GF-D8 (cell line): Measurements from ENCODE around the gene EI24.
"Not testable (repeated sequence)": the region's sequence is repeated elsewhere in the genome, so short reads cannot be mapped to it uniquely, and the experiment has no call there.

Source experiments
- DNase-seq: peaks from one replicate; lab custom pipeline; 2025; lab: John Stamatoyannopoulos, UW

The EI24 gene

DNA sequence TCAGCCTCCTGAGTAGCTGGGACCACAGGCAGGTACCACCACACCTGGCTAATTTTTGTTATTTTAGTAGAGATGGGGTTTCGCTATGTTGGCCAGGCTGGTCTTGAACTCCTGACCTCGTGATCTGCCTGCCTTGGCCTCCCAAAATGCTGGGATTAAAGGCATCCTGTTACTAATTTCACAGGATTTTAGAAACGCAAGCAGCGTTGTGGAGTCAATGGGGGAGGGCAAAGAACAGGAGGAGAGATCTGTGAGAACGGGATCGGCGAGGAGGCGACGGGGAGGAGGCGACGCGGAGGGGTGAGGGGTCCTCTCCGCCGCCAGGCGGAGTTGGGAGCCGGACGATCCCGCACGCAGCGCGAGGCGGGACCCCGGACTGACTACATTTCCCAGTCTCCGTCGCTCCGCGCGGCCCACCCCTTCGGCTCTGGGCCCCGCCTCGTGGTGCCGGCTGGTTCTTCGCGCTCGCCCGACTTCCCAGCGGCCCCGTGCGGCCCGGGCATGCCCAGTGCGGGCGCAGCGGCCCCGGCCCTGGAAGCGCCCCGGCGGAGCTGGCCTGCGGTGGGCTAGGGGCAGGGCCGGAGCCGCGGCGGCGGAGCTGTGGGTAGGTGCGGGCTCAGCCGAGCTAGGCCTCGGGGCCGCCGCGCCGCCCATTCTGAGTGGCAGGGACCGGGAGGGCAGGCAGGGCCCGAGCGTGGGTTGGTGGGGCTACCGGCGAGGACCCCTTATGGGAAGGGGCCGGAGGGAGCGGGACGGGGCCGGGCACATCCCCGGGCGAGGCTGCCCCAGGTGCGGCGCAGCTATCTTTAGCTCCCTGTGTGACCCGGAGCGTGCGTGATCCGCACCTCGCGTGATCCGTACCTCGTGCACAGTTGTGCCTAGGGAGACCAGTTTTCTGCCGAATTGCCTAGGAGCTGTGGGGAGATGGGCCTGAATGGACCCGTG, at the start of gene EI24:
EI24 (plus strand) TSS at position 508 of the 945 bp plus-strand sequence. CDS start 3,051 bp downstream, outside the sequence.
- peak; percentile 94 for DNase-seq

DNA sequence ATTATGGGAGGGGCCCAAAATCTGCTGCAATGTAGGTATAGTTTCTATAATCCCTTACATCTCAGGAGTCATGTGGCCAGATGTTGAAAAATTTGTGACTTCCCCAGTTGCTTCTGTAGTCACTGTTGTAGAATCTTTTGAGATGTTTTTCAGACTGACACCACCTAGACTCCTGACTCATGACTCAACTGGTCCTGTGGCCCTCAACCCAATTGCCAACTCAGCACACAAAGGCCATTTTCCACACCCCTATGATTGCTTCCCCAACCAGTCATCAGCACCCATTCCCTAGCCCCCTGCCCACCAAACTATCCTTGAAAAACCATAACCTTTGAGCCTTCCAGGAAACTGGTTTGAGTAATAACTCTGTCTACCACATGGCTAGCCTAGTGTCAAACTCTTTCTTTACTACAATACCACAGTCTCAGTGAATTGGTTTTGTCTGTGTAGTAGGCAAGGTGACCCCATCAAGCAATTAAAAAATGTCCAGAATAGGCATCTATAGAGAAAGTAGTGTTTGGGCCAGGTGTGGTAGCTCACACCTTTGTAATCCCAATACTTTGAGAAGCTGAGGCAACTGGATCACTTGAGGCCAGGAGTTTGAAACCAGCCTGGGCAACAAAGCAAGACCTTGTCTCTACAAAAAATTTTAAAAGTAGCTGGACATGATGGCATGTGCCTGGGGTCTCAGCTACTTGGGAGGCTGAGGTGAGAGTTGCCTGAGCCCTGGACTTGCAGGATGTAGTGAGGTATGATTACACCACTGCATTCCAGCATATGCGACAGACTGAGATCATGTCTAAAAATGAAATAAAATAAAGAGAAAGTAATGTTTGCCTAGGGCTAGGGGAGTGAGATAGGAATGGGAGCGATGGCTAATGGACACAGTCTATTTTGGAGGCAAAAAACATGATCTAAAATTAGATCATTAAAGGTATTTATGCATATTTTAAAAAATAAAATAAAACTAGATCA, 49.1 kb upstream of the EI24 start:
- no peak for DNase-seq

DNA sequence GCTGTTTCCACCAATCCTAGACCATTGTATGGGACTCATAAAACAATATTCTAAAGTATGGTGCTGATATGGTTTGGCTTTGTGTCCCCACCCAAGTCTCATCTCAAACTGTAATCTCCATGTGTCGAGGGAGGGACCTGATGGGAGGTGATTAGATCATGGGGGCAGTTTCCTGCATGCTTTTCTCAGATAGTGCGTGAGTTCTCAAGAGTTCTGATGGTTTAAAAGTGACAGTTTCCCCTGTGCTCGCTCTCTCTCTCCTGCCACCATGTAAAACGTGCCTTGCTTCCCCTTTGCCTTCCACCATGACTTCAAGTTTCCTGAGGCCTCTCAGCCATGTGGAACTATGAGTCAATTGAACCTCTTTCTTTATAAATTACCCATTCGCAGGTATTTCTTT, 44.0 kb upstream of the EI24 start:
- DNase-seq = no peak

DNA sequence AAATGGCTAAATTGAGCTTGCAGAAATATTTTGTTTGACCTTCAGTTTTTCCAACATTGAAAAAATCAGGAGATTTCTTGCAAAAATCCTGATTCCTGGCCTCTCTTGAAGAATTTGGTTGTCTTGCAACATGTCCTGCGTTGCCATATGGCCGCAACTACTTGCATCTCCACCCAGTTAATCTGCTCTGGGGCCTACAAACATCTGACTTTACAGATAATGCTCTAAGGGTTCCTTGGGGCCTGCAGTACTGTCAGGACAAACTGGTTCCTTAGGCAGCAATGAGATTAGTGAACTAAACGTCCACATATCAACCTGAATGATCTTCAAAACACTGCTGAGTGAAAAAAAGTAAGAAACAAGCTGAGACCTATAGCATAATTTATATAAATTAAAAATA, 36.6 kb upstream of the EI24 start:
- DNase-seq = no peak

DNA sequence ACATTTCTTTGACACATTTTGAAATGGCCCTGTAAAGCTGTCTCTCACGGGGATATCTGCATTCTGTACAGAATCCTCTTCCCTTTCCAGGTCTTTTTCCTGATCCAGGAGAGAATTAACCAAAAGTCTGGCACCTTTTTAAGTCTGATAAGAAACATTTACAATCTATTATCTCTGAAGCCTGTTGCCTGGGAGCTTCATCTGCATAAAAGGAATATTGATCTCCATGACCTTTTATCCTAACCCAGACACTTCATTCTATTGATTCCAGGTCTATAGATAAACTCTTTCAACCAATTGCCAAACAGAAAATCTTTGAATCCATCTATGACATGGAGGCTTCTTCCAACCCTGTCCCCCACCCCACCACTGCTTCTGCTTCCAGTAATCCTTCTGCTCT, 33.7 kb upstream of the EI24 start:
- DNase-seq = no peak

DNA sequence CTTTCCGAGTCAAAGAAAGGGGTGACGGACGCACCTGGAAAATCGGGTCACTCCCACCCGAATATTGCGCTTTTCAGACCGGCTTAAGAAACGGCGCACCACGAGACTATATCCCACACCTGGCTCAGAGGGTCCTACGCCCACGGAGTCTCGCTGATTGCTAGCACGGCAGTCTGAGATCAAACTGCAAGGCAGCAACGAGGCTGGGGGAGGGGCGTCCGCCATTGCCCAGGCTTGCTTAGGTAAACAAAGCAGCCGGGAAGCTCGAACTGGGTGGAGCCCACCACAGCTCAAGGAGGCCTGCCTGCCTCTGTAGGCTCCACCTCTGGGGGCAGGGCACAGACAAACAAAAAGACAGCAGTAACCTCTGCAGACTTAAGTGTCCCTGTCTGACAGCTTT, 32.4 kb upstream of the EI24 start:
- not testable (repeated sequence) for DNase-seq

DNA sequence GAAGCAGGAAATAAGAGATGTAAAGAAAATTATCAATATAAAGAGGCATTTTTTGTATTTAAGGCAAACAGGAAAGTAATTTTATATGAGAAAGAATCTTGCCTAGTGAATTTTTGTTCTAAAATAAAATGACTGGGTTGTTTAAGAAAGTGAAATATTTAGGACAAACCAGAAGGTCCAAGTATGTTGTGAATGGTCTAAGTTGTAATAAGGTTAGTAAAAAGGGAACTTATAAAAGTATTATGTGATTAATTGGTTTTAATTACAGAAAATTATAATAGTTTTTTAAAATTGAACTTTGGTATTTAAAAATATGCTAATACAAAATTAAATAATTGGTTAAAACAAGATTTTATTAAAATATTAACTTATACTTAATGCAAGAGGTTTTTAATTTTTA, 26.6 kb upstream of the EI24 start:
- DNase-seq = no peak

DNA sequence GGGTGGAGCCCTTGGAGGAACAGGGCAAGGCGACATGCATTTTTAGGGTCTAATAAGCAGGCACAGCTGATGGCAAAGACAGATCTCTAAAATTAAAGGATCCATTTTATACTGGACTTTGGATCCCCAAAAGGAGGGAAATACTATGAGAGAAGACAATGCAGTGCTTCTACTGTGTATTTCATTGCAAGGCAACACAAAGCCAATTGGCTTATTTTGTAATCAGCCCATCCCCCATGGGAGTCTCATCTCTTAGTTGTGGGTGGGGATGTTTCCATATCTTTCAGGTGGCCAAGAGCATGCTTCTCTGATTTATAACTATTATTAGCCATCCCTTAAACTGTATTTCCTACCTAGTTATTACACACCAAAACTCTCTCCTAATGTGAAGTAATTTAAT, 18.5 kb upstream of the EI24 start:
- no peak for DNase-seq

DNA sequence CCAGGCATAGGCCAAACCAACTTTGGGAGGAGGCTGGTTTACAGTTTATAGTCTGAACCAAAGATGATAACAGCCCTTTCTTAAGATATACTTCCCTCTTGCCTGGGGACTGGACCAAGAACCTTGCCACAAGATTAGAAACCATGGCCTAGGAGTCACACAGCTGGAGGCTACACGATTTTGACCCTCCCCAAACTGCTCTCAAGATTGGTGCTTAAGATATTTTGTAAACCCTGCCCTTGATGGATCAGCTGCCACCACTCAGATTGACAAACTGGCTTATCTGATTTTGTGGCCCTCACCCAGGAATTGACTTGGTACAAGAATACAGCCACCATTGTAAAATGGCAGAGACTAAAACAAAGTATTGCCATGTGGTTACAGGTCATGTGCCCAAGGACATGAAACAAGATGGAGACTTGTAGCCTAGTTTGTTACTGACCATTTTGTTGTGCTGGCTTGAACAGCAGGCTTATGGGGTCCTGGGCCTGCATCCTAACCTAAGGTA, 17.4 kb upstream of the EI24 start:
- DNase-seq = no peak

DNA sequence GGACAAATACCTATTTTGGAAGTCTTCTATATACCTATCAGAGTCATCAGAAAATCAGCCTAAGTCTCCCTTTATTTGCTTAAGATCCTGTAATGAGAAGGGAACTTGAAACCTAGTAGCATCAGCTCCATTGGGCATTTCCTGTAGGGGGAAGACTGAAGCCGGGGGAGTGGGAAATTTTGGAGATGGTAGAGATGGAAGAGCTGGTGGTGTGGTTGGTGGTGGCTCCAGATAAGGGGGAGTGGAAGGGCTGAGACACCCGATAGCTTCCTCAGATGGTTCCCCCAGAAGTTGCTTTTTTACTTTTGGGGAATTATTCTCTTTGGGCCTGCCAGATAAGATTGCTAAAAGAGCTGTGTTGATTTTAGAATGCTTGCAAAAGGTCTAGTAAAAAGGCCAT, 16.4 kb upstream of the EI24 start:
- no peak for DNase-seq

DNA sequence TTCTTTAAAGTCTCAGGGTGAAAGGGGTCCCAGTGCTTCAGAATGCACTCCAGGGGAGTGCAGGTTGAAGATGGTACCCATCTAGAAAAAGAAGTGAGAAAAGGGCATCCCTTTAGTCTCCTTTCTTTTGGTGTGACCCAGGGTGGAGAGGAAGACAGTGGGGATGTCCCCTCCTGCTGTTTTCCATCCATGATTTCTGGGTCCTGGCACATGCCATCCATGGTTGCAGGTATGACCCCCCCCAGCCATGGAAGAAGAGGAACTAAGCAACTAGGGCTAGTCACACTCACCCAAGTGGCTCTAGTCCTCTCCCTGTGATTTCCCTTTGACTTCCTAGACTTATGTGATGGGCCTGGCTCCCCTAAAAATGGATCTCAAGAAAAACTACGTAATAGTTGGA, 15.9 kb upstream of the EI24 start:
- no peak for DNase-seq

DNA sequence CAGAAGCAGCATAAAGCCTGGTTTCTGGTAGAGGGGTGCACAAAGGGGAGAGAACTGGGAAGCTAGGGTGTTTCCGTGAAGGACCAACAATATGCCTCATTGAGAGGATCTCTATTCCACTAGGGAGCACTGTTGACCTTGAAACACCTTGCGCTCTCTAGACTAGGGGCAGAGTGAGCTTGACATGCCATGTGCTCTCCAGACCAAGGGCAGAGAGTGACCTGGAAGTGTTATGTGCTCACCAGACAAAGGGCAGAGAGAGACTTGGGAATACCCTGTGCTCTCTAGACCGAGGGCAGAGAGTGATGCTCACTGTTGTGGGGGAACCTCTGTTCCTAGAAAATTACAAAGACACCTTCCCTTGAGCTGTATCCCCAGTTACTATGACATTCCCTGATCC, 15.2 kb upstream of the EI24 start:
- no peak for DNase-seq

DNA sequence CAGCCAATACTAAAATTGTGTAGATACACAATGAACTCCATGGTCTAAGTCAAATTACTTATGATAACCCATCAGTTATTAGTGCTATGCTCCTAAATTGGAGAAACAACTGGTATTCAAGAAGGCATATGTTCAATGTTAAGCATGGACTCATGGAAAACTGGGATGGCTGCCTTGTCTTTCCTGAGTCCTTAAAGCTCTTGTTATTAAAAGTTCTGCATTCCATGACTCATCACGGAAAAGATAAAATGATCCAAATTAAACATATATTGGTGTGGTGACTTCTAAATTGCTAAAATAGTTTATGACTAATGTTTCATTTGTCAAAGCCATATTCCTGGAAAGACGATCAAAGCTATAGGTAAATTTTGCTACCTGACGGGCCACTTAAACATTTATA, 9.4 kb upstream of the EI24 start:
- no peak for DNase-seq

DNA sequence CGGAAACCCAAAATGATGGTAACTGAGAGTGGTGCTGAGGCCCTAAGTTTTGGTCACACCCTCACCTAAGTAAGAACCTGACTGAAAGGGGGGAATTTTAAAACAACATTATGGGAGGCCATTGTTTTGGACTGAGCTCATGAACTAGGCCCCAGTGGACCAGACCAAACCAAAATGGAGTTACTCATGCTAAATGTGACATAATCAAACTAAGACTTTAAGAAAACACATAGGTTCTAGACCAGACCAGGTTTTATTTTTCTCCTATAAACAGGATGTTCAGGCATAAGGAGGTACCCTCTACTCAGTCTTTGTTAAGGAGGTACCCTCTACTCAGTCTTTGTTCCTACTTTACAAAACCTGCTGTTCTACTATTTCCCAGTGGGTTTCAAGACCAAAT, 7.4 kb upstream of the EI24 start:
- DNase-seq = no peak

DNA sequence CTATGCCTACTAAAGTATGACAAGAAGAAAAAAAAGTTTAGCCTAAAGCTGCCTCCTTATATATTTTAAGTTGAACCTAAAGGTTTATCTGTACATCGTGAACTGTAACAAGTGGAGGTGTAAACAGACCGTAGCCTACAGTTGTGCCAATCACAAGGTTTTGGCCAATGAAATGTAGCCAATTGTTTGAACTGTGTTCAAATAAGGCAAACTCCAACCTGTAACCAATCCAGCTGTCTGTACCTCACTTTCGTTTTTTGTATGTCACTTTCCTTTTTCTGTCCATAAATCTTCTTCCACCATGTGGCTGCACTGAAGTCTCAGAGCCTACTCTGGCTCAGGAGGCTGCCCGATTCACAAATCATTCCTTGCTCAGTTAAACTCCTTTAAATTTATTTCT, 6.8 kb upstream of the EI24 start:
- no peak for DNase-seq

DNA sequence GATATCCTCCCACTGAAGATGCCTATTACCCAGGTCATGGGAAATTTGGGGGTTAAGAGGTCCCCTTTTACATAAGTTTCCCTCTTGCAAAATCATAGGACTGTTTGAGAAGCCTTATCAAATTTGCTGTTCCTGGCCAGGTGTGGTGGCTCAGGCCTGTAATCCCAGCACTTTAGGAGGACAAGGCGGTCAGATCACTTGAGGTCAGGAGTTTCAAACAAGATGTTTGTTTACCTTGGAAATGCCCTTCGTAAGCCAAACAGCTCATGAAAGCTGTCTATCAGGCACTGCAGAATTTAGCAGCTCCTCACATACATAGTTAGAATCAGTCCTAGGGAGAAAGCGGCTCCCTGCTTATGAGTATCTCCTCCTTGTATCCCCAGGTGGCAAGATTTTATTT, 4.9 kb upstream of the EI24 start:
- no peak for DNase-seq

DNA sequence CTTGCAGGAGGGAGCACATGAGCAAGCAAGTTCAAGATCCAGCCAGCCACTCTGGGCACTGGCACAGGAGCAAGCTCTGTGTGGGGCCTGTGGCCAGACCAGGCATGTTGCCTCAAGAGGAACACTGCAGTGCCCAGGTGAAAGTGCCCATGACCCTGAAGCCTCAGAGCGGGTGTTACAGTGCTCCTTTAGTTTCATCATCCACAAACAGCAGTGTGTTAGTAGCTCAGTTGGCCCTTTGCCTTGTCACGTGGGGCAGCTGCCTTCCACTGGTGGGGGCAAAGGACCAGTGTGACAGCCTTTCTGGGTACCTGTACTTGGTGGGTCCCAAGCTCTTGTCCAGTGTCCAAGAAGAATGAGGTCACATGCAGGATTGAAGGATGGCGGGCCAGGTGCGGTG, 3.0 kb upstream of the EI24 start:
- DNase-seq = no peak

DNA sequence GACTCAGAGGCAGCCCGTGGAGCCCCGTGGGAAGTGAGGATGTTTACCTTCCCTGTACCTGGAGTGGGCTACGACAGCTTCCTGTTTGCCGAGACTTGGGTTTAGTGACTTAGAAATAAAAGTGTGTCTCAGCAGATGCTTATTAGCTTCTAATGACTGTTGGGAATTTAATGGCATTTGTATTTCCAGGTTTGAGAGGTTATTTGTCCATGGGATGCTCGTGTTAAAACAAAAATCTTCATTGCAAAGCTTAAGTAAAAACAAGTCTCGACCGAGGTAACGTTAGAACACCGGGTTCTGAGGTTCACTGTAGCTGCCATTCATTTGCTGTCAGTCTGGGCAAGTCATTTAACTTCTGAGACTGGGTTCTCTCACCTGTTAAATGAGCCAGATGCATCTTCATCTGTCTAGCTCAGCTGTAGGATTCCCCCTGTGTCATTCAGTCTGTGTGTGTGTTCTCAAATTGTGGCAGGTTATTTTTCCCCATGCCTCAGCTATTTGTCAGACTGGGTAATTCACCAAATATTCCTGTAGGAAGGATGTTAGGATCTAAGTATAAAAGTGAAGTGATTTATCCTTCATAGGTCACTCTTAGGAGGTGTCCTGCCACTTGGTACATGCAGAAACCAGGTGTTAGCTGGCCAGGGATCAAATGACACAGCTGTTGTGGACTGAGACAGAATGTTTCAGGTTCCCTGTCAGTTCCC, 791 bp downstream of the EI24 start:
- DNase-seq = no peak

DNA sequence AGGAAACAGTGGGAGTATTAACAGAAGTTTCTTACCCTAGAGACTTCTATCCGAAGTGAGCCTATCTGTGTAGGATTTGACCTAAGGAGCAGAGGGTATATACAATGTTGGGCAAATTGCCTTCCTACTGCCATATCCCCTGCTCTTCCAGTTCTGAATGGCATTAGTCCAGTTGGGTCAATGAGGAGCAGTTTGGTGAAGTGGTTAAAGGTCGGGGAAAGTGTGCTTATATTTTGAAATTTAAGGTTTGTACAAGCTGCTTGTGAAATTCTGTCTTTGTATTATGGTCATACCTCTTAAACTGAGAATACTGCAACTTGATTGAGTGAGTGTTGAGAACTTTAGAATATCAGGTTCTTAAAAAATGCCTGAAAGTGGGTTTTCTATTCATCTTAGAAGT, 1.7 kb downstream of the EI24 start:
- DNase-seq = no peak

DNA sequence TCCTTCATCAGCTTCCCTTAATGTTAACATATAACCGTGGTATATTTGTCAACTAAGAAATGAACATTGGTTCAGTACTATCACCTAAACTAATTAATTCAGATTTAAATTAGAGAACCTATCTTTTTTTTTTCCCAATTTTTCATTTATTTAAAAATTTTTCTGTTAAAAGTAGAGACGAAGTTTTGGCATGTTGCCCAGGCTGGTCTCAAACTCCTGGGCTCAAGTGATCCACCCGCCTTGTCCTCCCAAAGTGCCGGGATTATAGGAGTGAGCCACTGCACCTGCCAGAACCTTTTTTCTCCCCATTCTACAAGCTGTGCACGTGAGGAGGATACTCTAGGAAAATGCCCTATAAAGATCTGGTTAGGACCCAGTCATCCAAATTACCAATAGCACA, 3.6 kb downstream of the EI24 start:
- no peak for DNase-seq

DNA sequence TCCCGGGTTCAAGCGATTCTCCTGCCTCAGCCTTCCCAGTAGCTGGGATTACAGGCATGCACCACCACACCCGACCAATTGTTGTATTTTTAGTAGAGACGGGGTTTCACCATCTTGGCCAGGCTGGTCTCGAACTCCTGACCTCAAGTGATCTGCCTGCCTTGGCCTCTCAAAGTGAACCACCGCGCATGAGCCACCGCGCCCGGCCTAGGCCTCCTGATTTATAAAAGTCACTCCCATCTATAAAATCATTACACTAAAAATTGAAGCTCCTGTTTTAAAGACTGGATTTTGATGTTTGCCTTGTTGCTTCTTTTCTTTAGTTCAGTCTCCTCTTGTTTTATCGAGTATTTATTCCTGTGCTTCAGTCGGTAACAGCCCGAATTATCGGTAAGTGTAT, 7.9 kb downstream of the EI24 start:
- not testable (repeated sequence) for DNase-seq

DNA sequence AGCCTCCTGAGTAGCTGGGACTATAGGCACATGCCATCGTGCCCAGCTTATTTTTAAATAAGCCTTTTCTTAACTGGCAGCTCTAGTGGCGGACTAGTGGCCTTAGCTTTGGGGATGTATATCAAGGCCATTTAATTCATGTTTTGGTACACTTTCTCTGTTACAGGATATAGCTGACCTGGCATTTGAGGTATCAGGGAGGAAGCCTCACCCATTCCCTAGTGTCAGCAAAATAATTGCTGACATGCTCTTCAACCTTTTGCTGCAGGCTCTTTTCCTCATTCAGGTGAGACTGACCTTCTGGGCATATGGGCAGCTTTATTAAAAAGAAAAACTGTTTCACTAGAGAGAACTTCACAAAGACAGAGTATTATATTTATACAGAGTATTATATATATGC, 9.5 kb downstream of the EI24 start:
- DNase-seq = no peak
